Endothelial cell of umbilical vein (primary cell): ENCODE results near the gene ITIH2. TPM values are rescaled to one million over a fixed set of nuclear protein-coding genes. Genes with fewer than 3 reads are reported as not detected.

Source experiments
- BruUV-seq: library from RNA; stranded (reverse); fragments of 400-500 nt; replicated peaks from 2 replicates; lab custom pipeline; 2021; lab: Mats Ljungman, UMichigan
- CTCF ChIA-PET: fragments of 300-600, 350-600 bp; sonication (Branson Sonifier 250); formaldehyde crosslinking; loops from one replicate; lab custom pipeline; 2021; ENCODE audit warnings: antibody characterized with exemption, inconsistent platforms; lab: Charles Lee
- POLR2A ChIA-PET: fragments of 300-600, 350-600 bp; sonication (Branson Sonifier 250); formaldehyde crosslinking; loops from one replicate; lab custom pipeline; 2021; ENCODE audit warnings: antibody characterized with exemption, inconsistent platforms; lab: Charles Lee
- DNase-seq: peaks from one replicate; pipeline ENCODE4 v3.0.0-alpha.2; 2011; ENCODE audit warnings: low read depth, low spot score
- FAIRE-seq: peaks from 2 replicates; lab custom pipeline; 2011; peaks lifted over from hg19 to GRCh38; lab: Jason Lieb, UNC
- H2AFZ ChIP-seq: 2 replicates; pipeline ENCODE4 v1.6.0; 2012; ENCODE audit warnings: low read depth, low read length, control low read depth, inconsistent platforms
- H3K27ac ChIP-seq: 2 replicates; pipeline ENCODE4 v1.5.1; 2011; ENCODE audit warnings: low read depth, mild to moderate bottlenecking, control low read depth, low read length, moderate library complexity; ENCODE audit not compliant: insufficient read depth
- H3K27me3 ChIP-seq, 2 experiments: 2 replicates each; pipeline versions ENCODE4 v1.6.0 to v1.6.1; 2011; ENCODE audit warnings: low read length in 2 of 2, mixed read lengths in 1 of 2; ENCODE audit not compliant: control insufficient read depth in 2 of 2, insufficient read depth in 2 of 2
- H3K36me3 ChIP-seq, 2 experiments: 2 replicates in 1 of 2; 3 replicates in 1 of 2; pipeline ENCODE4 v1.5.1; 2011; ENCODE audit warnings: low read length in 2 of 2, mild to moderate bottlenecking in 1 of 2, moderate library complexity in 1 of 2; ENCODE audit not compliant: control insufficient read depth in 2 of 2, insufficient read depth in 2 of 2; ENCODE audit errors: extremely low read depth in 1 of 2
- H3K4me1 ChIP-seq: 3 replicates; pipeline ENCODE4 v1.5.1; 2011; ENCODE audit warnings: mild to moderate bottlenecking, low read length; ENCODE audit not compliant: control insufficient read depth, insufficient read depth; ENCODE audit errors: extremely low read depth
- H3K4me2 ChIP-seq: 2 replicates; pipeline ENCODE4 v1.6.1; 2011; ENCODE audit warnings: low read length, control low read depth, mixed read lengths; ENCODE audit not compliant: insufficient read depth
- H3K4me3 ChIP-seq, 3 experiments: fragments of 200-600 bp in 1 of 3; sonication (generic), shearing (Covaris generic) in 1 of 3; replicated peaks in 1 of 3; 2 replicates each; pipeline ENCODE4 v1.5.1; 2011 to 2016; ENCODE audit warnings: control low read depth in 3 of 3, low read length in 3 of 3, mild to moderate bottlenecking in 2 of 3, inconsistent platforms in 1 of 3, low read depth in 1 of 3, moderate library complexity in 1 of 3; ENCODE audit not compliant: insufficient read depth in 1 of 3
- H3K79me2 ChIP-seq: 2 replicates; pipeline ENCODE4 v1.6.0; 2012; ENCODE audit warnings: low read length, inconsistent platforms; ENCODE audit not compliant: control insufficient read depth, insufficient read depth
- H3K9ac ChIP-seq: replicated peaks from 2 replicates; pipeline ENCODE3; 2011; ENCODE audit warnings: low read length, control low read depth; ENCODE audit not compliant: insufficient read depth; ENCODE audit errors: extremely low read depth
- H3K9me1 ChIP-seq: replicated peaks from 3 replicates; pipeline ENCODE4 v1.6.0; 2011; ENCODE audit warnings: mild to moderate bottlenecking, low read length; ENCODE audit not compliant: control insufficient read depth, insufficient read depth; ENCODE audit errors: extremely low read depth
- H3K9me3 ChIP-seq: replicated peaks from 2 replicates; pipeline ENCODE4 v1.5.1; 2012; ENCODE audit warnings: low read length, inconsistent platforms; ENCODE audit not compliant: control insufficient read depth, insufficient read depth
- H4K20me1 ChIP-seq: replicated peaks from 2 replicates; pipeline ENCODE3; 2011; ENCODE audit warnings: mild to moderate bottlenecking, low read length; ENCODE audit not compliant: control insufficient read depth, insufficient read depth; ENCODE audit errors: extremely low read depth
- EZH2 ChIP-seq: IDR thresholded peaks from 2 replicates; pipeline ENCODE4 v1.6.1; 2012; ENCODE audit warnings: borderline replicate concordance, low read depth, mild to moderate bottlenecking, moderate library complexity, low read length, inconsistent platforms; ENCODE audit not compliant: severe bottlenecking
- FOS ChIP-seq: IDR thresholded peaks from 2 replicates; pipeline ENCODE4 v1.6.1; 2011; ENCODE audit warnings: mild to moderate bottlenecking, low read length, moderate library complexity, borderline replicate concordance; ENCODE audit not compliant: insufficient read depth
- GATA2 ChIP-seq: IDR thresholded peaks from 2 replicates; pipeline ENCODE4 v1.7.0; 2011; ENCODE audit warnings: low read depth, mild to moderate bottlenecking, moderate library complexity, mixed read lengths, low read length; ENCODE audit not compliant: insufficient read length, insufficient read depth
- JUN ChIP-seq: IDR thresholded peaks from 2 replicates; pipeline ENCODE4 v1.6.1; 2011; ENCODE audit warnings: borderline replicate concordance, low read depth; ENCODE audit not compliant: insufficient read length, insufficient read depth
- MYC ChIP-seq: IDR thresholded peaks from one replicate; pipeline ENCODE4 v1.6.1; 2011; ENCODE audit warnings: mild to moderate bottlenecking, low read depth, low read length
- POLR2A ChIP-seq: IDR thresholded peaks from 2 replicates; pipeline ENCODE4 v1.6.1; 2012; ENCODE audit warnings: low read depth, mild to moderate bottlenecking, control low read depth, low read length
- POLR2AphosphoS5 ChIP-seq: IDR thresholded peaks from 2 replicates; pipeline ENCODE4 v1.6.1; 2012; ENCODE audit warnings: low read depth, mild to moderate bottlenecking, control low read depth, low read length, moderate library complexity; ENCODE audit not compliant: insufficient read depth
- dilution Hi-C: fragments of 300-500 bp; cut with MboI; formaldehyde crosslinking; loops from one replicate; pipeline ENCODE4 v1.15.0; 2019; ENCODE audit warnings: low sequenced_read_pairs; ENCODE audit not compliant: extremely low pct_ligation_motif_present
- intact Hi-C: fragments of 100-400 bp; cut with micrococcal nuclease; formaldehyde crosslinking; loops from one replicate; pipeline ENCODE4 v1.10.0; 2022
- polyA plus RNA-seq, 4 experiments: library from polyadenylated mRNA; depleted of rRNA in 3 of 4; stranded (reverse) in 3 of 4; unstranded in 1 of 4; fragments of >200 nt; gene quantifications; 2 replicates each; pipeline versions ENCODE4 v1.2.1 to v1.2.3, GENCODE V29; 2011 to 2012; ENCODE audit warnings: missing spikeins in 1 of 4
- total RNA-seq: library from RNA; stranded (reverse); gene quantifications from 2 replicates; pipeline ENCODE4 v1.2.3, GENCODE V29; 2021
- TF ChIP-seq, protein P1 (sequence below), 2 donors: IDR thresholded peaks; 1 replicate in 1 of 2; 2 replicates in 1 of 2; pipeline ENCODE4 v1.5.1; 2011; ENCODE audit warnings: low read length in 2 of 2, mild to moderate bottlenecking in 2 of 2, moderate library complexity in 2 of 2, control low read depth in 1 of 2, inconsistent platforms in 1 of 2, low read depth in 1 of 2; ENCODE audit not compliant: insufficient read depth in 1 of 2; ENCODE audit errors: extremely low read depth in 1 of 2
- TF ChIP-seq, protein P2 (sequence below): IDR thresholded peaks from 2 replicates; pipeline ENCODE4 v1.6.1; 2011; ENCODE audit not compliant: insufficient read depth, insufficient read length

The ITIH2 gene
- total and polyA plus RNA-seq, 2 donors (not counting 3 experiments of a cell fraction or from before 2014, with no cell fraction given): not detected

DNA sequence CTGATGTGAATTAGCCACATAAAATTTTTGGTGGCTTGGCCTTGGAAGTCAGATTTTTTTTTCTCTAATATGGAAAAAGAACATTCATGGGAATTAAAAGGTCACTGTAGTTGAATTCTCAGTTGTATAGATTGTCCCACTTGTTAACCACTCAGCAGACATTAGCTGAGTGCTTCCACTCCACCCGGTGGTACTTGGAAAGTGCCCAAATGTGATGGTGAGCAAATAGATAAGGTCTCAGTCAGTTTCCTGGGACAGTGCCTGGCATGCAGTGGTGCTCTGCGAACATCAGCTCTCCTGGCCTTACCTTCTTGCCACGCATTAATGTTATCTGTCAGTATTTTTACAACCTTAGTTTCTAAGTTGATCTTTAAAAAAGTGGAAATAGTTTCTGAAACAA is 86.3 kb downstream of the ITIH2 start:
- DNase-seq (peak; percentile 17), FAIRE-seq (peak; percentile 26)
- H4K20me1 ChIP-seq: peaks cover 3% of the 10 kb centered on the region
- peaks cover 18% of the 10 kb centered on the region for H3K4me1 ChIP-seq
- BruUV-seq: no TSS peak
- intact Hi-C loops (no loop called here), dilution Hi-C loops (no loop called here)
- H3K27me3 ChIP-seq: no peaks in the 10 kb centered on the region
- ChIA-PET CTCF (interaction anchor here (1.3 to 2.0 kb wide), 4 partner anchors 16 to 264 kb away, joined by 3 to 4 read pairs (median 4); partner anchors contain the start of gene TAF3), POLR2A (no interaction called here)
- peak overlapping the region in 2 of 3 experiments; percentile 65 to 95 for H3K4me3 ChIP-seq
- H3K9ac ChIP-seq: peak overlapping the region; percentile 65
- no peaks in the 10 kb centered on the region for H3K9me1 ChIP-seq
- no peaks in the 10 kb centered on the region for H3K9me3 ChIP-seq
- H3K36me3 ChIP-seq: no peaks in the 10 kb centered on the region
- TF ChIP-seq JUN (no peak), EZH2 (no peak), POLR2AphosphoS5 (no peak), GATA2 (peak; percentile 41)
- no peak overlapping the region for H3K27ac ChIP-seq
- peak overlapping the region; percentile 92 for H3K4me2 ChIP-seq
- H3K79me2 ChIP-seq: peaks cover 96% of the 10 kb centered on the region
- no peak overlapping the region for H2AFZ ChIP-seq

DNA sequence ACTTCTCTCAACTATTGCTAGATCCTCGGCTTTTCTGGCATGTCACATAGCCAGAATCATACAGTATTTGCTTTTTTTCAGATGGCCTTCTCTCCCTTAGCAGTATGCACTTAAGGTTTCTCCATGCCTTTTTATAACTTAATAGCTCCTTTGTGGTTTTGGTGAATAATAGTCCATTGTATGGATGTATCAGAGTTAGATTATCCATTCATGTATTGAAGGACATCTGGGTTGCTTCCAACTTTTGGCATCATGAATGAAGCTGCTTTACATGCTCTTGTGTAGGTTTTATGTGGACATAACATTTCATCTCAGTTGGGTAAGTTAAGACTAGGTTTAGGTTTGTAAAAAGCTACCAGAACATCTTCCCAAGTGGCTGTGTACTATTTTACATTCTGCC is 89.4 kb downstream of the ITIH2 start:
- Histone ChIP-seq H2AFZ (no peak overlapping the region), H3K79me2 (peaks cover 84% of the 10 kb centered on the region), H3K4me3 (no peak overlapping the region), H3K4me1 (peaks cover 25% of the 10 kb centered on the region), H3K4me2 (no peak overlapping the region), H3K9ac (no peak overlapping the region), H3K36me3 (peaks cover 0 to 2% of the 10 kb centered on the region in 2 experiments), H3K9me3 (no peaks in the 10 kb centered on the region), H3K9me1 (no peaks in the 10 kb centered on the region), H3K27me3 (no peaks in the 10 kb centered on the region), H3K27ac (no peak overlapping the region), H4K20me1 (peaks cover 3% of the 10 kb centered on the region)
- DNase-seq (no peak), FAIRE-seq (no peak)
- dilution Hi-C loops (no loop called here), intact Hi-C loops (no loop called here)
- TF ChIP-seq GATA2: no peak
- TF ChIP-seq, protein P1, sequence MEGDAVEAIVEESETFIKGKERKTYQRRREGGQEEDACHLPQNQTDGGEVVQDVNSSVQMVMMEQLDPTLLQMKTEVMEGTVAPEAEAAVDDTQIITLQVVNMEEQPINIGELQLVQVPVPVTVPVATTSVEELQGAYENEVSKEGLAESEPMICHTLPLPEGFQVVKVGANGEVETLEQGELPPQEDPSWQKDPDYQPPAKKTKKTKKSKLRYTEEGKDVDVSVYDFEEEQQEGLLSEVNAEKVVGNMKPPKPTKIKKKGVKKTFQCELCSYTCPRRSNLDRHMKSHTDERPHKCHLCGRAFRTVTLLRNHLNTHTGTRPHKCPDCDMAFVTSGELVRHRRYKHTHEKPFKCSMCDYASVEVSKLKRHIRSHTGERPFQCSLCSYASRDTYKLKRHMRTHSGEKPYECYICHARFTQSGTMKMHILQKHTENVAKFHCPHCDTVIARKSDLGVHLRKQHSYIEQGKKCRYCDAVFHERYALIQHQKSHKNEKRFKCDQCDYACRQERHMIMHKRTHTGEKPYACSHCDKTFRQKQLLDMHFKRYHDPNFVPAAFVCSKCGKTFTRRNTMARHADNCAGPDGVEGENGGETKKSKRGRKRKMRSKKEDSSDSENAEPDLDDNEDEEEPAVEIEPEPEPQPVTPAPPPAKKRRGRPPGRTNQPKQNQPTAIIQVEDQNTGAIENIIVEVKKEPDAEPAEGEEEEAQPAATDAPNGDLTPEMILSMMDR (IDR thresholded peaks at IDR 0.05; ENCODE audit: extremely low read depth in 1 of 2, insufficient read depth in 1 of 2, low read depth in 1 of 2, low read length in 2 of 2): no peak
- no peak for TF ChIP-seq FOS
- no peak for TF ChIP-seq POLR2AphosphoS5
- no peak for TF ChIP-seq MYC
- no peak for TF ChIP-seq POLR2A
- no peak for TF ChIP-seq JUN
- TF ChIP-seq, protein P2, sequence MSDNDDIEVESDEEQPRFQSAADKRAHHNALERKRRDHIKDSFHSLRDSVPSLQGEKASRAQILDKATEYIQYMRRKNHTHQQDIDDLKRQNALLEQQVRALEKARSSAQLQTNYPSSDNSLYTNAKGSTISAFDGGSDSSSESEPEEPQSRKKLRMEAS: no peak
- no peak for TF ChIP-seq EZH2
- CTCF ChIA-PET: interaction anchor here (1.7 kb wide), 1 partner anchor 26 kb away, joined by 6 read pairs; the partner anchor contains the start of gene TAF3
- no TSS peak for BruUV-seq
- POLR2A ChIA-PET: no interaction called here
